ENCODE results near the gene TLDC2.
A peak's percentile ranks its signal among the peaks of the same experiment; 100 is the strongest.
"Not testable (repeated sequence)": the region's sequence is repeated elsewhere in the genome, so short reads cannot be mapped to it uniquely, and the experiment has no call there.

TLDC2 gene

GRCh38 chr20:36875702-36876472, at the start of gene TLDC2:
TSS of gene TLDC2 (plus strand) at chr20:36876138. CDS start at chr20:36876175, 37 bp downstream.
- DNase-seq, result no peak

- DNase-seq, result no peak
Measured at GRCh38 chr20:36826554-36827244, 49.2 kb upstream of the TLDC2 start.

- no peak for DNase-seq
Measured at GRCh38 chr20:36827541-36828279, 48.2 kb upstream of the TLDC2 start.

GRCh38 chr20:36830791-36831691, 44.9 kb upstream of the TLDC2 start:
- peak; percentile 67 for DNase-seq

DNA sequence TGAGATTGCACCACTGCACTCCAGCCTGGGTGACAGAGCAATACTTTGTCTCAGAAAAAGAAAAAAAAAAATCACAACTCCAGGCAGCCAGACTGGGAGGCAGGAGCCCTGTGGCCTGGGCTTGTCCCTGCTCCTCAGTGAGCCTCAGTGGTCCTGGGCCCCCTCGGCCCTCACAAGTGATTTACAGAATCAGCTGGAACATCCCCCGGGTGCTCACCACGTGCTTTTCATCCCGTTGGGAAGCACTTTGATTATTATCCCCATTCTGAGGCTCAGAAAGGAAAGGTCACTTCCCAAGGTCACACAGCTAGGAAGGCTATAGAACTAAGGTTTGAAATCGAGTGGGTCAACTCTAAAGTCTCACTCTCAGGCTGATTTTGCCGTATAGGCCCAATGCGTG, 43.1 kb upstream of the TLDC2 start:
- no peak for DNase-seq

GRCh38 chr20:36833275-36834020, 42.5 kb upstream of the TLDC2 start:
- peak; percentile 60 for DNase-seq

GRCh38 chr20:36835025-36835424, 40.9 kb upstream of the TLDC2 start:
- no peak for DNase-seq

GRCh38 chr20:36835453-36836198, 40.3 kb upstream of the TLDC2 start:
- DNase-seq, result peak; percentile 97

DNA sequence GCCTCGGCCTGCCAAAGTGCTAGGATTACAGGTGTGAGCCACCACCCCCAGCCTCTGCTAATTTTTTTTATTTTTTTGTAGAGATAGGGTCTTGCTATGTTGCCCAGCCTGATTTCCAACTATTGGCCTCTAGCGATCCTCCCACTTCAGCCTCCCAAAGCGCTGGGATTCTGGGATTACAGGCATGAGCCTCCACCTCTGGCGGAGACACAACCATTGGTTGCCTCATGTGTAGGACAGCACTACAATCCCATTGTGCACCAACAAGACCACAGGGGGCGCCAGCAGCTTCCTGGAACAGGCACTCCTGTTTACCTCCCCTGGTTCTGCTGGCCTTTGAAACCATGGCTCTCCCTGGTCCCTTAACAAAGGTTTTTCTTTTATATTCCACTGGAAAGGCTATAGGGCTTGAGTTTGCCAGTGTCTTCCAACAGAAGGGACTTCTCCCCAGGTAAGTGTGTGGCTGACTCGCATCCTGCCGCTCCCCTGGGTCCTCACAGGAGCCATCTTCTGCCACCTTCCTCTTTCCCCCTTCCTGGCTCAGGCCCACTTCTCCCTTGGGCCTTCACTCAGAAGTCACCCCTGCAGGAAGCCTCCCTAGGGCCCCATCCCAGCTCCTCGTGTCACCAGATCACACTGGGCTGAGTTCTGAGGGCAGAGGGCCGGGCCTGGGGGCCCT, 39.2 kb upstream of the TLDC2 start:
- no peak for DNase-seq

GRCh38 chr20:36838376-36838775, 37.6 kb upstream of the TLDC2 start:
- DNase-seq, result not testable (repeated sequence)

DNA sequence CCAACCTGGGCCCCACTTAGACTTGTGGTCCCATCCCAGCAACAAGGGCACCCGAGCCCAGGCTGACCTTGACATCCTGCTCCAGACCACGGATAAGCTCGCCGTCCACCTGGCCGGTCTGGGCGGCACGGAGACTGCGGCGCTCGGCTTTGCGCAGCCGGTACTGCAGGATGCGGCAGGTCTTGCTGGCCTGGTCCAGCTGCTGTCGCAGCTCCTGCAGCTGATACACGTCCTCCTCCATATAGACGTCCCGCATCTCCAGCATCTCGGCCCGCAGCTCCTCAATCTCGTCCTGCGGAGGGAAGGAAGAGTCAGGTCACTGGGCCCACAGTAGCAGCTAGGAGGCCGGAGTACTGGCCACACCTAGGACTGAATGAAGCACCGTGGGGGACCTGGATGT, 36.8 kb upstream of the TLDC2 start:
- no peak for DNase-seq

DNA sequence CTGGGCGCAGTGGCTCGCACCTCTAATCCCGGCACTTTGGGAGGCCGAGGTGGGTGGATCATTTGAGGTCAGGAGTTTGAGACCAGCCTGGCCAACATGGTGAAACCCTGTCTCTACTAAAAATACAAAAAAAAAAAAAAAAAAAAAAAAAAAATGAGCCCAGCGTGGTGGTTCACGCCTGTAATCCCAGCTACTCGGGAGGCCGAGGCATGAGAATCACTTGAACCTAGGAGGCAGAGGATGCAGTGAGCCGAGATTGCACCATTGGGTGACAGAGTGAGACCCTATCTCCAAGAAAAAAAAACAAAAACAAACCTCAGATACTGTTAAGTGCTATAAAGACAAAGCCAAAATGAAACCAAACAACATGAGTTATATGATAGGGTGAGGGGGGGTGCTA, 34.9 kb upstream of the TLDC2 start:
- not testable (repeated sequence) for DNase-seq

DNA sequence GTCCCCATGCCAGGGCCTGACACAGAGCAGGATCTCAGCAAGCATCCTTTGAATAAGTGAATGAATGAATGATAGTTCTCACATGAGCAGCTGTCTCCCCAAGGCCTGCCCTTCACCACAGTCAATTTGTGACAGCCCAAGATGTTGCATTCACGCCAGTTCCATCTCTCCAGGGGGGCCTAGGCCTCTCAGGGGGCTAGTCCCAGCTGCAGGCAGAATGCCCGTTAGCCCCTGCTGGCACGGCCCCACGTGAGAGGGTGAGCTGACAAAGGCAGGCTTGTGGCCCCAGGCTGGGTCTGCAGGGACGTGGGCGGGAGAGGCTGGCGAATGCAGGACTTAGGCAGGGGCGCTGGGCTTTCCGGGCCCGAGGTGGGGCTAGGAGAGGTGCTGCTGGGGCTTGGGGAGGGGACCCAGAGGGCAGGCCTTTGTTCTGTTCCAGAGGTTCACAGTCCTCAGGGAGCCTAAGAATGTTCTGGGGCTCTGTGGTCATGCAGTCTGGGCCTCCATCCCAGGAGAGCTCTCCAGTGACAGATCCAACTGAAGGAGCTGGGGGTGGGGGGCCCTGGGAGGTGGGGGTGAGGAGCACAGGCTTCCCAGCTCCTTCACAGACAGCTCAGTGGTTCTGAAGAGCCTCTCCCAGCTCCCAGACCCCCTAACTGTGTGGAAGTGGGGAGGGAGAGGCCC, 30.5 kb upstream of the TLDC2 start:
- no peak for DNase-seq

- DNase-seq, result peak; percentile 68
Measured at GRCh38 chr20:36847009-36847709, 28.8 kb upstream of the TLDC2 start.

DNA sequence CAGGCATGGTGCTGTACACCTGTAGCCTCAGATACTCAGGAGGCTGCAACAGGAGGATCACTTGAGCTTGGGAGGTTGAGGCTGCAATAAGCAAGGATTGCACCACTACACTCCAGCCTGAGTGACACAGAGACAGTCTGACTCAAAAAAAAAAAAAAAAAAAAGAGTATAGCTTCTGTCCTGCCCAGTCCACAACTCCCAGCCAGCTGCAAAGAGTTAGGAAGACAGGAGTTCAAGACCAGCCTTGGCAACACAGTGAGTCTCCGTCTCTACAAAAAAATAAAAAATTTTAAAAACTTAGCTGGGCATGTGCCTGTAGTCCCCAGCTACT, 28.3 kb upstream of the TLDC2 start:
- DNase-seq, result no peak

- peak; percentile 75 for DNase-seq
Measured at GRCh38 chr20:36848078-36848660, 27.8 kb upstream of the TLDC2 start.

GRCh38 chr20:36848677-36849076, 27.3 kb upstream of the TLDC2 start:
- DNase-seq, result no peak

DNA sequence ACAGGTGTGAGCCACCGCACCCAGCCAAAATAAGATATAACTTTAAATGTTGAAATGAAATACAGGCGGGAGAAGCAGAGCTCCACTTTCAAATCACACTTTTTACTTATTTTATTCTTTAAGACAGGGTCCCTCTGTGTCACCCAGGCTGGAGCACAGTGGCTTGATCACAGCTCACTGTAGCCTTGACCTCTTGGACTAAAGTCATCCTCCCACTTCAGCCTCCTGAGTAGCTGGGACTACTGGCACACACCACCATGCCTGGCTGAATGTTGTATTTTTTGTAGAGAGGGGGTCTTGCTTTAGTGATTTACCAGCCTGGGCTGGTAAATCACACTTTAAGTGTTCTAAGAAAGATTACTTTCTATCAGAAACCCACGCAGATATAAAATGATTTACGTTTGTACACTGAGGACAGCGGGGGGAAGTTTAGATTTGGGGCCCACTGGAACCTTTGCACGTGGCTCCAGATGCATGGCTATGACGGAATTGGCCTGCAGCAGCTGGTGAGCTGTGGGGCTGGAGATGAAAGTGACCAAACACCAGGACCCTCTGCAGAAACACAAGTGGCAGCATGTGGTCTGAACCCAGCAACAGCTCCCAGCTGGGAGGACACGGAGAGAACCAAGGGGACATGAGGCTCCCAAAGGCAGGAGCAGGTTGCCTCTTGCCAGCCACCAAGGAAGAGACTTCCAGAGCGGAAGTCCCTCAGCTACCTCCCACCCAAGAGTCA, 26.4 kb upstream of the TLDC2 start:
- DNase-seq, result no peak
